Stimulated activated CD8-positive, alpha-beta memory T cell treated with anti-CD3 and anti-CD28 coated beads, Interleukin-2, amount 100 ng/mL, for 48 hours (primary cell): Measurements from ENCODE around the gene SREBF1.

Experiments used
- DNase-seq, 2 donors: peaks; one replicate each; pipeline ENCODE4 v3.0.0-alpha.2; 2020; ENCODE audit warnings: low read depth in 2 of 2

The SREBF1 gene

GRCh38 chr17:17841601-17842025 is 4.8 kb upstream of the SREBF1 start:
- no peak for DNase-seq

- no peak for DNase-seq
Measured at GRCh38 chr17:17840751-17841591, 4.2 kb upstream of the SREBF1 start.

- peak; percentile 75 to 78 for DNase-seq
Measured at GRCh38 chr17:17839791-17840707, 3.3 kb upstream of the SREBF1 start.

- no peak for DNase-seq
Measured at GRCh38 chr17:17837966-17838962, 1.5 kb upstream of the SREBF1 start.

- DNase-seq, result no peak
Measured at GRCh38 chr17:17837380-17837821, 615 bp upstream of the SREBF1 start.

- DNase-seq, result peak; percentile 97 to 99
Measured at GRCh38 chr17:17836250-17836817, 452 bp downstream of the SREBF1 start.

GRCh38 chr17:17835415-17836249 is 1.2 kb downstream of the SREBF1 start:
- DNase-seq, result no peak

- DNase-seq, result no peak
Measured at GRCh38 chr17:17834974-17835373, 1.8 kb downstream of the SREBF1 start.

GRCh38 chr17:17833658-17834357 is 3.0 kb downstream of the SREBF1 start:
- DNase-seq, result no peak

- DNase-seq, result no peak
Measured at GRCh38 chr17:17832032-17832363, 4.8 kb downstream of the SREBF1 start.

- no peak for DNase-seq
Measured at GRCh38 chr17:17831208-17832031, 5.4 kb downstream of the SREBF1 start.

- DNase-seq, result no peak
Measured at GRCh38 chr17:17830740-17831207, 6.0 kb downstream of the SREBF1 start.

GRCh38 chr17:17830269-17830567 is 6.6 kb downstream of the SREBF1 start:
- no peak for DNase-seq

GRCh38 chr17:17827826-17828621 is 8.8 kb downstream of the SREBF1 start:
- DNase-seq, result no peak

- no peak for DNase-seq
Measured at GRCh38 chr17:17826942-17827785, 9.6 kb downstream of the SREBF1 start.

- DNase-seq, result no peak
Measured at GRCh38 chr17:17826342-17826713, 10.5 kb downstream of the SREBF1 start.
